ENCODE data around the gene LORICRIN.

LORICRIN gene

GRCh38 chr1:153293851-153294250 lies 34.4 kb downstream of the LORICRIN start:
- in situ Hi-C loops (cut with HindIII; ENCODE audit: low sequenced_read_pairs) = no loop called here

- in situ Hi-C loops (cut with HindIII; ENCODE audit: low sequenced_read_pairs) = no loop called here
Observed at GRCh38 chr1:153302308-153302707, 42.8 kb downstream of the LORICRIN start.

GRCh38 chr1:153305682-153306081 lies 46.2 kb downstream of the LORICRIN start:
- in situ Hi-C loops (cut with HindIII; ENCODE audit: low sequenced_read_pairs) = no loop called here

GRCh38 chr1:153306303-153307220 lies 47.1 kb downstream of the LORICRIN start:
- in situ Hi-C loops (cut with HindIII; ENCODE audit: low sequenced_read_pairs) = no loop called here

- in situ Hi-C loops (cut with HindIII; ENCODE audit: low sequenced_read_pairs) = no loop called here
Observed at GRCh38 chr1:153307221-153307600, 47.7 kb downstream of the LORICRIN start.

GRCh38 chr1:153308540-153308939 lies 49.1 kb downstream of the LORICRIN start:
- in situ Hi-C loops (cut with HindIII; ENCODE audit: low sequenced_read_pairs) = no loop called here

- in situ Hi-C loops (cut with HindIII; ENCODE audit: low sequenced_read_pairs) = no loop called here
Observed at GRCh38 chr1:153309441-153309840, 50.0 kb downstream of the LORICRIN start.

GRCh38 chr1:153310526-153310925 lies 51.0 kb downstream of the LORICRIN start:
- in situ Hi-C loops (cut with HindIII; ENCODE audit: low sequenced_read_pairs) = no loop called here

All from DLD1 (cell line).